Mononuclear cell (primary cell): ENCODE data around the gene YIPF6. TPM values are rescaled to one million over a fixed set of nuclear protein-coding genes. Genes with fewer than 3 reads are reported as not detected.
"Not testable (repeated sequence)": the region's sequence is repeated elsewhere in the genome, so short reads cannot be mapped to it uniquely, and the experiment has no call there.

Experiments
- H3K27me3 ChIP-seq: 2 replicates; pipeline ENCODE4 v1.6.0; 2011; ENCODE audit warnings: low read length, control low read depth; ENCODE audit not compliant: insufficient read depth
- H3K4me1 ChIP-seq: 2 replicates; pipeline ENCODE4 v1.5.1; 2011; ENCODE audit warnings: mild to moderate bottlenecking, low read length, control low read depth; ENCODE audit not compliant: insufficient read depth
- H3K4me3 ChIP-seq: 2 replicates; pipeline ENCODE4 v1.5.1; 2011; ENCODE audit warnings: mild to moderate bottlenecking, low read length, moderate library complexity
- H3K9me3 ChIP-seq: 2 replicates; pipeline ENCODE4 v1.5.1; 2011; ENCODE audit warnings: low read depth, mild to moderate bottlenecking, control low read depth, low read length
- total RNA-seq: library from RNA; depleted of rRNA; stranded (reverse); fragments of >200 nt; gene quantifications from one replicate; pipeline ENCODE4 v1.2.3, GENCODE V29; 2012

The YIPF6 gene
- total RNA-seq, 1 donor: 8.5 TPM

- H3K4me1 ChIP-seq: no peaks in the 10 kb centered on the region
- no peaks in the 10 kb centered on the region for H3K9me3 ChIP-seq
- H3K27me3 ChIP-seq: no peaks in the 10 kb centered on the region
- H3K4me3 ChIP-seq: no peak overlapping the region
Observed at GRCh38 chrX:68550193-68550592, 51.3 kb downstream of the YIPF6 start.

DNA sequence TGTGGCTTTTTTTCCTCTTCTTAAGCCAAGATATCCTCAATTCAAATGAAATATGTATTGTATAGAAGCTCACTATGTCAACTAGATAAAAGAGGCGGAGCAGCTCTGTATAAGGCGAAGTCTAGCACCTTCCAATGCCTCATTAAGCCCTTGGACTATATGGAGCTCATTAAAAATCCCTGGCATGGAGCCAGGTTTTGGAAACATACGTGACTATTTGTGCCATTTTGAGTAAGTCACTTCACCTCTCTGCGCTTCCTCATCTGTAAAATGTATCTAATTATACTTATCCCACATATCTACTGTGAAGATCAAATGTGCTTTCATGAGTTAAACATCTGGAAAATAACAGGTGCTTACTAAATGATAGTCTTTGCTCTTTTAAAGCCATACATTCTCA is 57.2 kb downstream of the YIPF6 start:
- Histone ChIP-seq H3K4me3 (no peak overlapping the region), H3K9me3 (no peaks in the 10 kb centered on the region), H3K4me1 (no peaks in the 10 kb centered on the region), H3K27me3 (no peaks in the 10 kb centered on the region)

GRCh38 chrX:68557126-68557525 is 58.3 kb downstream of the YIPF6 start:
- H3K27me3 ChIP-seq, H3K9me3 ChIP-seq: not testable (repeated sequence)

GRCh38 chrX:68559905-68560304 is 61.1 kb downstream of the YIPF6 start:
- H3K9me3 ChIP-seq, H3K4me1 ChIP-seq, H3K4me3 ChIP-seq, H3K27me3 ChIP-seq: not testable (repeated sequence)

More at GRCh38 chrX:68557126-68557525, 58.3 kb downstream of the YIPF6 start:
- not testable (repeated sequence) for H3K4me3 ChIP-seq, H3K4me1 ChIP-seq

DNA sequence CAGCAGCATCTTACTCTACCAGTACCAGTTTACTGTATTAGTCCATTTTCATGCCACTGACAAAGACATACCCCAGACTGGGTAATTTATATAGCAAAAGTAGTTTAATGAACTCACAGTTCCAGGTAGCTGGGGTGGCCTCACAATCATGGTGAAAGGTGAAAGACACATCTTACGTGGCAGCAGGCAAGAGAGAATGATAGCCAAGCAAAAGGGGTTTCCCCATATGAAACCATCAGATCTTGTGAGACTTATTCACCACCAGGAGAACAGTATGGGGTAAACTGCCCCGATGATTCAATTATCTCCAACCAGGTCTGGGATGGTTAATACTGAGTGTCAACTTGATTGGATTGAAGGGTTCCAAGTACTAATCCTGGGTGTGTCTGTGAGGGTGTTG is 69.3 kb downstream of the YIPF6 start:
- no peaks in the 10 kb centered on the region for H3K9me3 ChIP-seq
- H3K27me3 ChIP-seq: no peaks in the 10 kb centered on the region
- H3K4me3 ChIP-seq: no peak overlapping the region
- H3K4me1 ChIP-seq: no peaks in the 10 kb centered on the region

- no peaks in the 10 kb centered on the region for H3K4me1 ChIP-seq
- no peaks in the 10 kb centered on the region for H3K9me3 ChIP-seq
- no peak overlapping the region for H3K4me3 ChIP-seq
- H3K27me3 ChIP-seq: no peaks in the 10 kb centered on the region
Observed at GRCh38 chrX:68570598-68570997, 71.7 kb downstream of the YIPF6 start.

DNA sequence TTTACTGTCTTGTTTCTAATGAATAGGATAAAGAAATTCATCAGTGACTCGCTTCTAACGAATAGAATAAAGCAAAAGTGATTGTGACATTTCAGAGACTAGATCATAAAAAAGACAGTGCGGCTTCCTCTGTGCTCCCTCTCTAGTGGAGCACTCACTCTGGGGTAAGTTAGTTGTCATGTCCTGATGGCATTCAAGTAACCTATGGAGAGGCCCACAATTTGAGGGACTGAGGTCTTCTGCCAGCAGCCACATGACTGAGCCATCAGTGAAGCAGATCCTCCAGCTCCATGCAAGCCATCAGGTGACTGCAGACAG is 72.4 kb downstream of the YIPF6 start:
- Histone ChIP-seq H3K4me1 (no peaks in the 10 kb centered on the region), H3K27me3 (no peaks in the 10 kb centered on the region), H3K4me3 (no peak overlapping the region), H3K9me3 (no peaks in the 10 kb centered on the region)

- Histone ChIP-seq H3K27me3 (no peaks in the 10 kb centered on the region), H3K9me3 (no peaks in the 10 kb centered on the region), H3K4me3 (no peak overlapping the region), H3K4me1 (no peaks in the 10 kb centered on the region)
Observed at GRCh38 chrX:68571610-68572311, 72.9 kb downstream of the YIPF6 start.

GRCh38 chrX:68574240-68574639 is 75.4 kb downstream of the YIPF6 start:
- no peak overlapping the region for H3K4me3 ChIP-seq
- no peaks in the 10 kb centered on the region for H3K9me3 ChIP-seq
- no peaks in the 10 kb centered on the region for H3K27me3 ChIP-seq
- no peaks in the 10 kb centered on the region for H3K4me1 ChIP-seq

DNA sequence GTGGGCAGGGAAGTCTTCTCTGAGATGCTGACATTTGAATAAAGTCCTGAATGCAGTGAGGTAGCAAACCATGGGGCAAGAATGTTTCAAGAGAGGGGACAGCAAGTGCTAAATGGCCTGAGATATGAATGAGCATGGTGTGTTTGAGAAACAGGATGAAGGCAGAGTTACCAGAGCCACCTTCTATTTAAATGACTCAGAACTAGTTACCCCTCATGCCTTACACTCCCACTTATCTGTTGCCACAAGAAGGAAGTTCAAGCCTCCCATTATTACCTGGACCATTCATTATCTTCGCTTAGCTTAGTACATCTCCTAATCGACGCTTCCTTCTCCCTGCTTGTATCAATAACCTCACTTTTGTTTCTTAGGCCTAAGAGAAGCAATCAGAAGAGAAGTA is 81.0 kb downstream of the YIPF6 start:
- Histone ChIP-seq H3K27me3 (no peaks in the 10 kb centered on the region), H3K4me3 (no peak overlapping the region), H3K9me3 (no peaks in the 10 kb centered on the region), H3K4me1 (no peaks in the 10 kb centered on the region)

DNA sequence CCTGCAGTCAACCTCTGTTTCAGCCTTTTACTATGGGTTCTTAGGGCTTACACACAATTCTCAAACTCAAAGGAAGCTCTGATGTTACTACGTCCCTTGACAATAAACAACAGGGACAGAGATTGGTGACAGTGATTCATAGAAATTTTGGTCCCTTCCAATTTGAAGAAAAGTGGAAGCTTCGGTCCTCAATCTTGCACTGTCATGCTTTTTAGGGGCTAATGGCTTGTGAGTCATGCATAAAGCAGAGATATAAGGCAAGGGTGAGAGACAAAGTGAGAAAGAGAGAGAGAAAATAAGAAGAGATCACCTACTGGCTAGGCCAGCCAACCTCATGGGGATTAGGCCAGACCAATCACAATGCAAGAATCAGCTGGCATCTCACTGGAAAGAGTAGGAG is 85.4 kb downstream of the YIPF6 start:
- Histone ChIP-seq H3K27me3 (no peaks in the 10 kb centered on the region), H3K9me3 (no peaks in the 10 kb centered on the region), H3K4me3 (no peak overlapping the region), H3K4me1 (no peaks in the 10 kb centered on the region)

Other genes starting within 250 kb of the YIPF6 start
- gene OPHN1, start 65.6 kb upstream of the YIPF6 start, total RNA-seq: 2.0 TPM
- 2.0 TPM for gene STARD8, start 148.6 kb downstream of the YIPF6 start, total RNA-seq